Mucosa of rectum (tissue), 2 donors: ENCODE results near the gene R3HCC1L.

ENCODE experiments used
- H3K27ac ChIP-seq, 2 donors: one replicate each; pipeline ENCODE4 v1.7.0; 2013; ENCODE audit warnings: inconsistent platforms in 2 of 2, low read depth in 2 of 2, low read length in 2 of 2
- H3K27me3 ChIP-seq, 2 donors: one replicate each; pipeline ENCODE4 v1.7.0; 2013; ENCODE audit warnings: low read length in 2 of 2; ENCODE audit not compliant: control insufficient read depth in 2 of 2, insufficient read depth in 2 of 2
- H3K36me3 ChIP-seq, 2 donors: one replicate each; pipeline ENCODE4 v1.7.0; 2013; ENCODE audit warnings: low read length in 2 of 2; ENCODE audit not compliant: control insufficient read depth in 2 of 2, insufficient read depth in 2 of 2
- H3K4me1 ChIP-seq, 2 donors: one replicate each; pipeline ENCODE4 v1.7.0; 2013; ENCODE audit warnings: low read length in 2 of 2, mild to moderate bottlenecking in 1 of 2; ENCODE audit not compliant: control insufficient read depth in 2 of 2, insufficient read depth in 2 of 2
- H3K4me3 ChIP-seq, 2 donors: one replicate each; pipeline ENCODE4 v1.7.0; 2013; ENCODE audit warnings: low read length in 2 of 2
- H3K9ac ChIP-seq, 2 donors: one replicate each; pipeline ENCODE4 v1.7.0; 2013; ENCODE audit warnings: low read length in 2 of 2, low read depth in 1 of 2, mild to moderate bottlenecking in 1 of 2
- H3K9me3 ChIP-seq, 2 donors: one replicate each; pipeline ENCODE4 v1.7.0; 2013; ENCODE audit warnings: low read length in 2 of 2; ENCODE audit not compliant: control insufficient read depth in 2 of 2
- donor health status: healthy.
- donor health status: Normal muscosa, but diverticular disease.

R3HCC1L gene

DNA sequence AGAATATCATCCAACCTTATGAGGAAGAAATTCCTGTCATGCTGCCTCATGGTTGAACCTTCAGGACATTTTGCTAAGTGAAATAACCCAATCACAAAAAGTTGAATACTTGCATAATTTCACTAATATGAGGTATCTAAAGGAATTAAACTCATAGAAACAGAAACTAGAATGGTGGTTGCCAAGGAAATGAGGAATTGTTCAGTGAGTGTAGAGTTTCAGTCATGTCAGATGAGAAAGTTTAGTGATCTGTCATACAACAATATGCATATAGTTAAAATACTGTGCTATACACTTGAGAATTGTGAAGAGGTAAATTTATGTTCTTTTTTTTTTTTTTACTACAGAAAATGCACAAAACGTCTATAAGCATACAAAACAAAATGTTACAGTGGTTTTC lies 60.7 kb downstream of the R3HCC1L start:
- Histone ChIP-seq H3K9me3 (no peaks in the 10 kb centered on the region), H3K36me3 (peaks cover 0 to 4% of the 10 kb centered on the region in 2 donors), H3K9ac (no peak overlapping the region), H3K27me3 (no peaks in the 10 kb centered on the region), H3K27ac (no peak overlapping the region), H3K4me1 (no peaks in the 10 kb centered on the region), H3K4me3 (no peak overlapping the region)

DNA sequence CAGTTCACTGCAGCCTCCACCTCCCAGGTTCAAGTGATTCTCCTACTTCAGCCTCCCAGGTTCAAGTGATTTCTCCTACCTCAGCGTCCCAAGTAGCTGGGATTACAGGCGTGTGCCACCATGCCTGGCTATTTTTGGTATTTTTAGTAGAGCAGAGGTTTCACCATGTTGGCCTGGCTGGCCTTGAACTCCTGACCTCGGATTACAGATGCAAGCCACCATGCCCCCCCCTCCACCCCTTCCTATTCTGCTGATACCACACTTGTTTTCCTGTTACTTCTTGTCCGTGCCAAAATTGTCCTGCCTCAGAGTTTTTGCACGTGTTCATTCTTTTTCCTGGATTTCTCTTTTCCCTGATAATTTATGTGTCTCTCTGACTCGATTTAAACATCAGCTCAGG lies 62.5 kb downstream of the R3HCC1L start:
- H3K9me3 ChIP-seq = no peaks in the 10 kb centered on the region
- no peaks in the 10 kb centered on the region for H3K4me1 ChIP-seq
- H3K4me3 ChIP-seq = no peak overlapping the region
- H3K36me3 ChIP-seq = peaks cover 0 to 7% of the 10 kb centered on the region in 2 donors
- H3K27ac ChIP-seq = no peak overlapping the region
- H3K27me3 ChIP-seq = no peaks in the 10 kb centered on the region
- H3K9ac ChIP-seq = no peak overlapping the region

DNA sequence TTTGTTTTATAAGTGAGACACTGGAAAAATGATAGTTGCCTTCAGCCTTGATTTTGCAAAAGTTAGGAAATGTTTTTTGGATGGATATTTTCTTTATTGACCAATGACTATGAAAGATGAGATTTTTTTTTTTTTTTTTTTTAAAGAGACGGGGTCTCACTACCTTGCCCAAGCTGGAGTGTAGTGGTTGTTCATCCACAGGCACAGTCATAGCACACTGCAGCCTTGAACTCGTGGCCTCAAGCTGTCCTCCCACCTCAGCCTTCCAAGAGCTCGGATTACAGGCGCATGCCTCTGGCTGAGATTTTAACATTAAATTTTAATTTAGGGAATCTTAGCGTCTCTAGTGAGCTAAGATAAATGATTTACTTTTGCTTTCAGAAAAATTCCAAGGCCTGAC lies 67.3 kb downstream of the R3HCC1L start:
- Histone ChIP-seq H3K9ac (no peak overlapping the region), H3K27me3 (no peaks in the 10 kb centered on the region), H3K4me3 (no peak overlapping the region), H3K9me3 (no peaks in the 10 kb centered on the region), H3K4me1 (no peaks in the 10 kb centered on the region), H3K27ac (no peak overlapping the region), H3K36me3 (peaks cover 0 to 3% of the 10 kb centered on the region in 2 donors)

DNA sequence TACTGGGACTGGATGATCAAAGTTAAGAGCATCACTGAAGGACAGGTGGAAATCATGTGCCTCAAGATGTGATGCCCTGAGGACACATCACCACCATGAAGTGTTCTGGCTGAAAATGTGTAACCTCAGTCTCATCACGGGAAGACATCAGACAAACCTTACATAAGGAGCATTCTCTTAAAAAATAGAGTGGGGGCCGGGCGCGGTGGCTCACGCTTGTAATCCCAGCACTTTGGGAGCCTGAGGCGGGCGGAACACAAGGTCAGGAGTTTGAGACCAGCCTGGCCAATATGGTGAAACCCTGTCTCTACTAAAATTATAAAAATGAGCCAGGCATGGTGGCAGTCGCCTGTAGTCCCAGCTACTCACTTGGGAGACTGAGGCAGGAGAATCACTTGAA lies 67.9 kb downstream of the R3HCC1L start:
- H3K27me3 ChIP-seq = no peaks in the 10 kb centered on the region
- H3K4me1 ChIP-seq = no peaks in the 10 kb centered on the region
- no peaks in the 10 kb centered on the region for H3K9me3 ChIP-seq
- H3K27ac ChIP-seq = no peak overlapping the region
- H3K36me3 ChIP-seq = peaks cover 0 to 3% of the 10 kb centered on the region in 2 donors
- no peak overlapping the region for H3K9ac ChIP-seq
- H3K4me3 ChIP-seq = no peak overlapping the region

DNA sequence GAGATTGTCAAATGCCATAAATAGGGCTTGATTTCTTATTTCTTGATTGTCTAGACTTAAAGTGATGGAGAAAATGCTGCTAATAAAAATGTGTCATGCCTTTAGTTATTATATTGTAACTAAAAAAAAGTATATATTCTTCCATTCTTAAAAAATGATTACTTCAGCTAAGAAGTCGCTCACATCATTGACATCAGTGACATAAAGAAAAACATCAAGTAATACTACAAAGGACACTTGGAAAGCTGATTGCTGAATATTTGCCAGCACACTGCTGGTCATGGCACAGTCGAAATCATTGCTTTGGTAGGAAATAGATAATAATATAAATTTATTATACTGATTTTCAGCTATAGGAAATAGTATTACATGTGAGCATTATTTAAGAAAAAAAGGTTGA lies 70.9 kb downstream of the R3HCC1L start:
- Histone ChIP-seq H3K4me1 (peaks cover 4 to 6% of the 10 kb centered on the region in 2 donors), H3K4me3 (no peak overlapping the region), H3K9ac (no peak overlapping the region), H3K36me3 (peaks cover 6 to 8% of the 10 kb centered on the region in 2 donors), H3K9me3 (no peaks in the 10 kb centered on the region), H3K27ac (no peak overlapping the region), H3K27me3 (no peaks in the 10 kb centered on the region)

DNA sequence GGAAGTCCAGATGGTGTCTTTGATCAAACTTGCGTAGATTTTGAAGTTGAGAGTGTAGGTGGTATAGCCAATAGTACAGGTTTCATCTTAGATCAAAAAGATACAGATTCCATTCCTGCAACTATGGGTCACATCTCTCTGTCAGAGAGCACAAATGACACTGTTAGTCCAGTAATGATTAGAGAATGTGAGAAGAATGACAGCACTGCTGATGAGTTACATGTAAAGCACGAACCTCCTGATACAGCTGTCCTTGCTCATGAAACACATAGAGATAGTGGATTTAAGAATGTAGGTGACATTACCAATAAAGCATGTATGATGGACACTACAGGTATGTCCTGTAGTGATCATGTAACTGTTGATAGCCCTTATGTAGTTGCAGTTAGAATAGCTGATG lies 74.5 kb downstream of the R3HCC1L start:
- Histone ChIP-seq H3K27me3 (no peaks in the 10 kb centered on the region), H3K27ac (no peak overlapping the region), H3K4me1 (peaks cover 4 to 6% of the 10 kb centered on the region in 2 donors), H3K36me3 (peaks cover 8 to 11% of the 10 kb centered on the region in 2 donors), H3K9me3 (no peaks in the 10 kb centered on the region), H3K4me3 (no peak overlapping the region), H3K9ac (no peak overlapping the region)

DNA sequence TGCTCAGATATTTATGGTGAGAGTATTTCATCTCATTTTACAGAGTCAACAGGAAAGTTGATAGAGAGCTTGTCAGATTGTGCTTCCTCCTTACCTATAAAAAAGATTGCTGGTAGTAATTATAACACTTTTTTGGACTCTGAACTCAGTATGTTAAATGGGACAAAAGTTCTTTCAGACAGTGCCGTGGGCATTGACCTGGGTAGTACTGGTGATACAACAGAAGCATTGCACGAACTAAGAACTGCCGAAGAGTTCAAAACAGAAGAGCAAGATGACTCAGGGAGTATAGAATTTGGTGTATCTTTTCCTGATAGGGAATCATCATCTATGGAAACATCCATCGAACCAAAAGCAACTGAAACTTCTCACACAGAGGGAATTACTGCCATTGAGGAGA lies 75.0 kb downstream of the R3HCC1L start:
- no peaks in the 10 kb centered on the region for H3K9me3 ChIP-seq
- H3K4me1 ChIP-seq = peaks cover 4 to 6% of the 10 kb centered on the region in 2 donors
- H3K27ac ChIP-seq = no peak overlapping the region
- no peak overlapping the region for H3K9ac ChIP-seq
- H3K4me3 ChIP-seq = no peak overlapping the region
- no peaks in the 10 kb centered on the region for H3K27me3 ChIP-seq
- peaks cover 8 to 11% of the 10 kb centered on the region in 2 donors for H3K36me3 ChIP-seq

DNA sequence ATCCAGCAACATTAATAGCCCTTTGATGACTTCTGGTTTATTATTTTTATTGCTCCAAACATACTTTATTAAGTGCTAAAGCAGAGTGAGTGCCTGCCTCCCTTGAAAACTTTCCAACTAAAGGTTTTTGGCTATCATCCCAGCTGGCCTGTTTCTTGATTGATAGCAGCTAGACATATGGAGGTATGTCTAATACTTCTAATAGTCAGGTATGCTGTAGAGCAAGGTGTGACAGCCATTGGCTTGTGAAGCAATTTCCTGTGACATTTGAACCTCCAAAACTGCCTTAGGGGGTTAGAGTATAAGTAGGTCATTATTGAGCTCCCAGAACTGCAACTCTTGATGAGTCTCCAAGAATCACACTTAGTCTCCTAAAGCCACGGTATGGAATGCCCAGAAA lies 77.7 kb downstream of the R3HCC1L start:
- Histone ChIP-seq H3K4me3 (no peak overlapping the region), H3K27ac (no peak overlapping the region), H3K27me3 (no peaks in the 10 kb centered on the region), H3K4me1 (peaks cover 4 to 6% of the 10 kb centered on the region in 2 donors), H3K36me3 (peaks cover 8 to 11% of the 10 kb centered on the region in 2 donors), H3K9ac (no peak overlapping the region), H3K9me3 (no peaks in the 10 kb centered on the region)

DNA sequence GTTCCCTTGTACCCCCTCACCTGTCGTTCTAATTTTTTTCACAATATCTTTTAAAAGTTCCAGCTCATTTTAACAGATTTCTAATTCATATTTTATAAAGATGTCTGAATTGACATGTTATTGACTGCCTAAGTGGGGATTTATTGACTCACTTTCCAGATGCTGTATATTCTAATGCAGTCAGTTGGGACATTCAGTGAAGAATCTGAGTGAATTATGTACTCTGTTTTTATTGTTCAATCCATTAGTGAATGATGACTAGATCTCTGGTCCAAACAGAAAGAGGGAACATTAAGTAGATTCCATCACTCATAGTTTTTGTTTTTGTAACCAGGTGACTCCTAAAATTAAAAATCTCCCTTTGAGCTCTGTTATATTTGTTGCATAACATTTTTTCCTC lies 79.3 kb downstream of the R3HCC1L start:
- Histone ChIP-seq H3K9ac (no peak overlapping the region), H3K4me1 (peaks cover 4 to 5% of the 10 kb centered on the region in 2 donors), H3K36me3 (peaks cover 3 to 11% of the 10 kb centered on the region in 2 donors), H3K27ac (no peak overlapping the region), H3K4me3 (no peak overlapping the region), H3K9me3 (no peaks in the 10 kb centered on the region), H3K27me3 (no peaks in the 10 kb centered on the region)

DNA sequence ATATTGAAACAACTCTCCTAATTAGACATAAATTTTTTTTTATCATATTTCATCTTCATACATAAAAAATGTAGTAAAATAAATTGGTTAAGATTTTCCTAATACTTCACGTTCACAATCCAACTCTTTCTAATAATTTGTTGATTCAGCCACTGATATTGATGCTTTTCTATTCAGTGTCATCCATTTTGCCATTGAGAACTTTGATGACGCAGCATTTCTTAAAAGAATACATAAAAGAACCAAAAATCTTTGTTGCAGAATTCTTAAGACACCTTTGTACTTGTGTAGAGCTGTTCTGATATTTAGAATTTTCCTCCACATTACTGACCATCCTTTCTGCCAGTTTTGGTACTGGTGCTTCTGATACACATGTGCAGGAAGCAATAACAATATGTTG lies 80.9 kb downstream of the R3HCC1L start:
- Histone ChIP-seq H3K36me3 (peaks cover 0 to 8% of the 10 kb centered on the region in 2 donors), H3K4me1 (no peaks in the 10 kb centered on the region), H3K27me3 (no peaks in the 10 kb centered on the region), H3K27ac (no peak overlapping the region), H3K9me3 (no peaks in the 10 kb centered on the region), H3K9ac (no peak overlapping the region), H3K4me3 (no peak overlapping the region)

DNA sequence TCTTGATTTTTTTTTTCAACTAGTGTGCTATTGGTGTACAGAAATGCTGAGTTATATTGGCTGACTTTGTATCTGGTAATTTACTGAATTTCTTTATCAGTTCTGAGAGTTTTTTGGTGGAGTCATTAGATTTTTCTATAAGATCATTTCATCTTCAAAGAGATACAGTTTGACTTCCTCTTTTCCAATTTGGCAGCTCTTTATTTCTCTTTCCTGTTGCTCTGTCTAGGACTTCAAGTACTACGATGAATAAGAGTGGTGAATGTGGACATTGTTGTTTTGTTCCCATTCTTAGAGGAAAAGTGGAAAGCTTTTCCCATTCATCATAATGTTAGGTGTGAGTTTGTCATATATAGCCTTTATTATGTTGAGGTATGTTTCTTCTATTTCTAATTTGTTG lies 83.3 kb downstream of the R3HCC1L start:
- H3K27me3 ChIP-seq = no peaks in the 10 kb centered on the region
- H3K9ac ChIP-seq = no peak overlapping the region
- H3K9me3 ChIP-seq = no peaks in the 10 kb centered on the region
- no peak overlapping the region for H3K27ac ChIP-seq
- no peak overlapping the region for H3K4me3 ChIP-seq
- no peaks in the 10 kb centered on the region for H3K36me3 ChIP-seq
- no peaks in the 10 kb centered on the region for H3K4me1 ChIP-seq
